ENCODE data around the gene PIK3CD.

DNA sequence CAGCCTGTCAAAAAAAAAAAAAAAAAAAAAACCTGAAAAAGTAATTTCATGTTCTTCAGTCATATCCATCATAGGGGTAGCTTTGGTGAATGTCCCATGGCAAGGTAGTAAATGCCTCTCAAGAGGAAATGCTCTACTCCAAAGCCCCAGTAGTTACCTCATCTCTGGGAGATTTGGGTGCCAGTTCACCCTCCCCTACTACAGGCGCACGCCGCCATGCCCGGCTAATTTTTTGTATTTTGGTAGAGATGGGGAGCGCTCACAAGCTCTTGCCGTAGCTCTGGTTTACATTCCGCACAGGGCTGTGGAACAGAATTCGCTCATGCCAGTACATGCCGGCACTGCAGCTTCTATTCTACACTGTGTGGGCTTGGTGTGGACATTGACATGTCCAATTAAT, 13.7 kb downstream of the PIK3CD start:
- no peak for TF ChIP-seq MAZ (IDR thresholded peaks at IDR 0.05; ENCODE audit: borderline replicate concordance, low read depth, low read length)
- TF ChIP-seq RFX5 (IDR thresholded peaks at IDR 0.05; ENCODE audit: low read depth, low read length), result no peak

All from IMR-90 (cell line).